Activated CD8-positive, alpha-beta memory T cell treated with anti-CD3 and anti-CD28 coated beads, Interleukin-2, amount 50 U/mL, for 24 hours (primary cell): Measurements from ENCODE around the gene WDR5B.
"Not testable (repeated sequence)": the region's sequence is repeated elsewhere in the genome, so short reads cannot be mapped to it uniquely, and the experiment has no call there.

ENCODE experiments used
- DNase-seq: peaks from one replicate; pipeline ENCODE4 v3.0.0-alpha.2; 2020; ENCODE audit errors: extremely low read depth

WDR5B gene

DNA sequence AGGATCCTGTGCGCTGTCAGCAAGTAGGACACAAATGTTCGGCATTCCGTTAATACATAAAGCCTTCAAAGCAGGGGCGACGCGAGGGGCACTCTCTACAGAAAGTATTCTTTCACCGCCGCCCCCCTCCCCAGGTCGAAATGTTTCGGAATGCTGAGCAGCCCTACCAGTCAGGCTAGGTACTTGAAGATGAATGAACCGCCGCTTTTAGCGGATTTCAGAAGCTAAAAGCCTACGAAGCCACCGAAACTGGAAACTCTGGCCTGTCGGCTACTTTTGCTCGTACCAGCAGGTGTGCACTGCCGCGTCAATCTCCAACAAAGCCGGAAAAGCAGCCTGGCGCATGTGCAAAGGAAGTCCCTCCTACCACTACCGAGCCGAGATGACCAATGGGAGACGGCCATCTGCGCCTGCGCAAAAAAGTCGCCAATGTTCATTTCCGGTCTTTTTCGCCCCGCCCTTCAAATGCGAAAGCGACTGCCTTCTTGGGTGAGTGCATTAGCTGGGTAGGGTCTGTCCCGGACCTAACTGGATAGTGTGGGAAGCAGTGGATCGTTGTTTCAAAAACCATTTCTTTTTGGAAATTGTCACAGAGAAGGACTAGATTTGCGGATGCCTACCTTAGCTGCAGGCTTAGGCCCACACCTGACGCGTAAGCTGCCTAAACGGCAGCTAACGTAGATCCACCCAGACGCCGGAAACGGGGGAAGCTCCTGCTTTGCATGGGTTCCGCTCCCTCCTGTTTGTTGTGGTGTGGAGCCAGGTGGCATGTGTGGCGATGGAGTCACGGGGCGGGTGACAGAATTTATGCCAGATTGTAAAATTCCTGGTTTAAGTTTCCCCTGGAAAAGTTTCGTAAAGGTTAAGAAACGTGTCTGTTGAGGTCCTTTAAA lies at the start of gene WDR5B:
WDR5B (minus strand) TSS at position 301 of the 893 bp plus-strand sequence. CDS start 534 bp downstream, outside the sequence.
- DNase-seq = peak; percentile 99

DNA sequence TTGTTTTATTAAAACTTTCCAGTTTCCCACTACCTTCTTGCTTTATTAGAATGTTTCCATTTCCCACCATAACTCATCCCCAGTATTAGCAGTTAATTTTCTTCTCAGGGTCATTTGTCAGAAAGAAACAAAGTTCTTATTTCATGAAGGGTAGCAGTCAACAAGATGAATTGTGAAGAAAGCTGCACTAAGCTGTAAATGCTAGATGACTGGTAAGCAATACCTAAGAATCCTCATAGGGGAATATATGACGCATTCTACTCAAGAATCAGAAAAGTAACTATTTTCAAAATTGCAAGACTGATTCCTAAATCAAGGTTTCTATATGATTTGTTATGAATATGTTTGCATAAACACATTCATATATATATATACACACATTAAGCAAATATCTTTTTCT lies 48.8 kb upstream of the WDR5B start:
- DNase-seq = no peak

DNA sequence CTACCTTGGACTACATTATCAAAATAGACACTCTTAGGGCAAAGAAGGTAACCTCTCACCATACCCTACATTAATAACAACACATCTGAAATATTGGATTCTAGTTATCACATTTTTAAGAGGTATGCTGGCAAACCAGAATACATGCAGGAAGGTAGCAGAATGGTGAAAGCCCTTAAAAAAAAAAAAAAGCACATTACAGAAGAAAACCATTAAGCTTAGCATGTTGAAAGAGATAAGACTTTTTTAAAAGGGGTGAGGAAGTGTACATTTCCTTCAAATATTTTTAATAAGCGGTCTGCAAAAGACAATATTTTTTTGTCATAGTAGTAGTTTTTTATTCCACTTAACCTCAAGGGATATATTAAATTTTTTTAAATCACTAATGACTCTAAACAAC lies 46.5 kb upstream of the WDR5B start:
- no peak for DNase-seq

GRCh38 chr3:122461806-122462205 lies 45.9 kb upstream of the WDR5B start:
- no peak for DNase-seq

DNA sequence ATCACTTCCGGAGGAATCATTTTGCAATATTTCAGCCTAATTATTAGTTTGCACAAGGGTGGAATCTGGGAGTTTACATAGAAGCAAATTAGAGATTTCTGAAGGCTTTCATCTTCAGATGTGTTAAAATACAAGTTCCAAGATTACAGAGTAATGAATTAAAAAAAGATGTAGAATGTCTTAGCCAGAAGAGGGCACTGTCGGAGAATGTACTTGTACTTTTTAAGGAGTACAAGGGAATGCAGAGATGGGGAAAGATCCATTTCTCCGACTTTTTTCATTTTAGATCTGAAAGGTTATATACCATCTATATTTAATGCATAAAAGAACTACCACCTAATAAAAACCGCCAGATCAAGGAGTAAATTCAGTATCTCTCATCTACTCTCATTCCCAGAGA lies 43.1 kb upstream of the WDR5B start:
- DNase-seq = no peak

DNA sequence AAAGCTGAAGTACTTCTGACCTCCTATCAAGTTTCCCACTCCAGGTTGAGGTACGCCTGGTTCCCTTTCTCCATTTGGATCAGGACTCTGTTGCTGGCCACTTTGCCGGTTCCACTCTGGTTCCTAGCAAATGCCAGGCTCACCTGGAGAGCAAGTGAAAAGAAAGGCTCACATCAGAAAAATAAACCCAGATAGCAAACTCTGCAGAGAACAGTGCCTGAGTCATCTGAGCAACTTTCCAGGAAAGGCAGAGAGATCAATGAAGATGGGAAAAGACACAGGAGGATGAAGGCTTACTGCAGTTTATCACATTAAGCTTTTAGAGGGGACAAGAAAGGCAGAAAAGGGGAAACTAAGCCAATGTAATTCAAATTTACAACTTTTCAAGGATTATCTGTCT lies 41.8 kb upstream of the WDR5B start:
- no peak for DNase-seq

DNA sequence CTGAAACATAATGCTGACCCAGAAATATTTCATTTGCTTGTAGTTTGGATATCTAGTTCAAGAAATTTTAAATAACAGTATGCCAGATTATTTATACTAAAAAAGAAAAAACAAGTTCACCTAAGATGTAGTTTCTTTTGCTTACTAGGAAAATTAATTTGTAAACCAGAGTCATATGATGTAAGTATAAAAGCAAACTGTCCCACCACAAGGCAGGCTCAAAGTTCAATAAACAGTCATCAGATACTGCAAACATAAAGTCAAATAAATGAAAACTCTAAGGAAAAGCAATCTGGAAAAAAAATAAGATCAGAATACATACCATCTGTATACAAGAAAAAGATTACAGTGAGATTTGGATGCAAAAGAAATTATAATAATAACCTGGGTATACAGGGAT lies 40.2 kb upstream of the WDR5B start:
- no peak for DNase-seq

DNA sequence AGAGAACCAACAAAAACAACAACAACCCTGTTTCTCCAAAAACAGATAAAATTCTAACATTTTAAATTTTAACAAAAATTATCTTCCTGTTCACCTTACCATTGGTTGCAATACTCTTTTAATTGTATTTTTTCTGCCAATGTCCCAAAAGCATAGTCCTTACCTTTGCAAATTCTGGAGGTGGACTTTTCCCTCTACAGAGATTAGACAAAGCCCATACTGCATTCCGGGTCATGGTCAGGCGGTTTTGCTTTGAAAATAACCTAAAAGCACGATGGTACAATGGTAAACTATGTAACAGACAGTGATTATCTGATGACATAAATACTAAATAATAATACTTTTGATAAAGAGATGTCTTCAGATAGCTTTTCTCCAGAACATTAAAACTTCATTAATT lies 35.5 kb upstream of the WDR5B start:
- no peak for DNase-seq

- not testable (repeated sequence) for DNase-seq
These were observed 32.4 kb upstream of the WDR5B start for GRCh38 chr3:122448218-122448617.

GRCh38 chr3:122444491-122444887 lies 28.6 kb upstream of the WDR5B start:
- DNase-seq = not testable (repeated sequence)

DNA sequence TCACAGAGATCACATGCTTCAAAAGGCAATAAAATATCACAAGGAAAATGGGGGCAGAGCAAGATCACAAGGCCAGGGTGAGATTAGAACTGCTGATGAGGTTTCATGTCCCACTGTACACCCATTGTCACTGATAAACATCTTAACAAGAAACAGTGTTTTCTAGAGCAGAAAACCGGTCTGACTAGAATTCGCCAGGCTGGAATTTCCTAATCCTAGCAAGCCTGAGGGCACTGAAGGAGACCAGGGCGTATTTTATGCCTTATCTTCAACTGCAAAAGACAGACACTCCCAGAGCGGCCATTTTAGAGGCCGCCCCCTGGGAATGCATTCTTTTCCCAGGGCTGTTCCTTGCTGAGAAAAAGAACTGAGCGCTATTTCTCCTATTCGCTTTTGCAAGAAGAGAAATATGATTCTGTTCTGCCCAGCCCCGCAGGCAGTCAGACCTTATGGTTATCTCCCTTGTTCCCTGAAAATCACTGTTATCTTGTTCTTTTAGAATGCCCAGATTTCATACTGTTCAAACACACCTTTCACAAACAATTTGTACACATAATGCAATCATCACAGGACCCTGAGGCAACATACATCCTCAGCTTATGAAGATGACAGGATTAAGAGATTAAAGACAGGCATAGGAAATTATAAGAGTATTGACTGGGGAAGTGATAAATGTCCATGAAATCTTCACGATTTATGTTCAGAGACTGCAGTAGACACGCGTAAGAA lies 28.1 kb upstream of the WDR5B start:
- not testable (repeated sequence) for DNase-seq

DNA sequence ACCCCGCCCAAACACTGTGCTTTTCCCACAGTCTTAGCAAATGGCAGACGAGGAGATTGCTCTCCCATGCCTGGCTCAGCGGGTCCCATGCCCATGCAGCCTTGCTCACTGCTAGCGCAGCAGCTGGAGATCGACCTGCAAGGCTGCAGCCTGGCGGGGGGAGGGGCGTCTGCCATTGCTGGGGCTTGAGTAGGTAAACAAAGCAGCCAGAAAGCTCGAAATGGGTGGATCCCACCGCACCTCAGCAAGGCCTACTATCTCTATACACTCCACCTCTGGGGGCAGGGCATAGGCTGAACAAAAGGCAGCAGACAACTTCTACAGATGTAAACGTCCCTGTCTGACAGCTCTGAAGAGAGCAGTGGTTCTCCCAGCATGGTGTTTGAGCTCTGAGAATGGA lies 27.2 kb upstream of the WDR5B start:
- no peak for DNase-seq

- DNase-seq = no peak
These were observed 20.1 kb upstream of the WDR5B start for GRCh38 chr3:122435950-122436349.

DNA sequence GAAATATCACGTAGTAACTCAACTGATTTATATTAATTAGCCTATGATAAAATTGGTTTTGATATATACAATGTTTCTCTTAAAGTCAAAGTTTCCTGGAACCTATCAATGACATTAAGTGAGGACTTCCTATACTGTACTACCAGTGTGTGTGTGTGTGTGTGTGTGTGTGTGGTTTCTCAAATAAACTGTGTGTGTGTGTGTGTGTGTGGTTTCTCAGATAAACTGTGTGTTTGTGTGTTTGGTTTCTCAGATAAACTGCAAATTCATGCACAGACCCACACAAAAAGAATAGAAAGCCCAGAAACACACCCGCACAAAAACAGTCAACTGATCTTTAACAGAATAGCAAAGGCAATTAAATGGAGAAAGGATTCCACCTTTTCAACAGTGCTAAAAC lies 14.5 kb upstream of the WDR5B start:
- no peak for DNase-seq

DNA sequence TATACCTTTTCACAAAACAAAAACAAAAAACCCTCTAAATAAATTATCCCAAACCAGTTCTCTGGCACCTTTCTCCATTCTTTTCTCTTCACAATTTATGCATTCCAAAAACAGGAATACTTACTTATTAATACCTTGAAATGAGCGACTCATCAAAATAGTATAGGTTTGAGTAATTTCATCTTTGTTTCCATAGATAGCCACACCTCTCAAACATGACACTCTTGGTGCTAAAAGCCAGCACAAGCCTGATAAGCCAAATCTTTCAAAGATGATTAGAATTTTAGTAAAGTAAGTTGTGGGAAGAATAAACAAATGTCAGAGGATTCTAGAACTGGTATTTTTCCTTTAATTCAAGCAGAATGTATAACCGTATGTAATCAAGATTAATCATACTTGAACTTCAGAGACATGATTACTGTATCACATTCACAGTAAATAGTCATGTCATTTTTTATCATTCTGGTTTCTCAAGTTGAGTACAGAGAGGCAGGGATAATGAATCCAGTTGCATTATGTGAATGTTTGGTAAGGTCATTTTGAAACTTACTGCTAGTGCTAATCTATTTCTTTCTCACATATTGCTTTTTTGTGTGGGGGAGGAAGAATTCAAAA lies 12.1 kb upstream of the WDR5B start:
- DNase-seq = no peak

GRCh38 chr3:122421836-122422235 lies 6.0 kb upstream of the WDR5B start:
- no peak for DNase-seq

- DNase-seq = no peak
These were observed 5.2 kb upstream of the WDR5B start for GRCh38 chr3:122421101-122421500.

- no peak for DNase-seq
These were observed 1.1 kb upstream of the WDR5B start for GRCh38 chr3:122416966-122417365.

GRCh38 chr3:122415104-122415744 lies 638 bp downstream of the WDR5B start:
- DNase-seq = no peak

GRCh38 chr3:122414391-122414790 lies 1.5 kb downstream of the WDR5B start:
- no peak for DNase-seq

DNA sequence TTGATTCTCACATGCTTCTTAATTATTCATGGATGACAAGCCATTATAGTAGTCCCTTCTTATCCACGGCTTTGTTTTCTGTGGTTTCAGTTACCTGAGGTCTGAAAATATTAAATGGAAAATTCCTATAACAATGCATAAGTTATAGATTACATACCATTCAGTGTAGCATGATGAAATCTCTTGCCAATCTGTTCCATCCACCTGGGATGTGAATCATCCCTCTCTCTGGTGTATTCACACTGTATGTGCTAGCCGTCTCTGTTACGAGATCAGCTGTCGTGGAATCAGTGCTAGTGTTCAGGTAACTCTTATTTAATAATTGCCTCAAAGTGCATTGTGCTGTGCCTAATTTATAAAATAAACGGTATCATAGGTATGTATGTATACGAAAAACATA lies 5.2 kb downstream of the WDR5B start:
- no peak for DNase-seq

GRCh38 chr3:122410111-122410510 lies 5.8 kb downstream of the WDR5B start:
- no peak for DNase-seq
